H9 (cell line): ENCODE results near the gene TMEM120B. TPM values are rescaled to one million over a fixed set of nuclear protein-coding genes. Genes with fewer than 3 reads are reported as not detected.

Experiments used
- DNase-seq: peaks from one replicate; pipeline ENCODE4 v3.0.0-alpha.2; 2017
- H2AFZ ChIP-seq: one replicate; pipeline ENCODE4 v1.6.1; 2013; ENCODE audit warnings: mild to moderate bottlenecking, low read length, control low read depth, moderate library complexity
- H2AK5ac ChIP-seq: 2 replicates; pipeline ENCODE4 v1.6.1; 2013; ENCODE audit warnings: low read length, control low read depth, mixed read lengths; ENCODE audit not compliant: insufficient read length
- H2BK120ac ChIP-seq: one replicate; pipeline ENCODE4 v1.6.1; 2013; ENCODE audit warnings: low read depth, mild to moderate bottlenecking, low read length, control low read depth, inconsistent platforms; ENCODE audit not compliant: poor library complexity, severe bottlenecking
- H2BK12ac ChIP-seq: 2 replicates; pipeline ENCODE4 v1.6.1; 2013; ENCODE audit warnings: low read length, control low read depth, mixed read lengths, low read depth; ENCODE audit not compliant: insufficient read length
- H2BK15ac ChIP-seq: 2 replicates; pipeline ENCODE4 v1.6.1; 2013; ENCODE audit warnings: low read depth, low read length, control low read depth
- H2BK20ac ChIP-seq: one replicate; pipeline ENCODE4 v1.6.1; 2013; ENCODE audit warnings: low read depth, mild to moderate bottlenecking, low read length, control low read depth, inconsistent platforms; ENCODE audit not compliant: poor library complexity, severe bottlenecking
- H2BK5ac ChIP-seq: 2 replicates; pipeline ENCODE4 v1.6.1; 2013; ENCODE audit warnings: low read length, control low read depth, mixed read lengths; ENCODE audit not compliant: insufficient read length
- H3K14ac ChIP-seq: 2 replicates; pipeline ENCODE4 v1.6.1; 2013; ENCODE audit warnings: low read length, control low read depth; ENCODE audit not compliant: insufficient read depth
- H3K18ac ChIP-seq: 2 replicates; pipeline ENCODE4 v1.6.1; 2013; ENCODE audit warnings: low read depth, mild to moderate bottlenecking, mixed read lengths, low read length, control low read depth; ENCODE audit not compliant: insufficient read length
- H3K23ac ChIP-seq: 2 replicates; pipeline ENCODE4 v1.6.1; 2013; ENCODE audit warnings: low read length, control low read depth, mixed read lengths, low read depth; ENCODE audit not compliant: insufficient read length
- H3K23me2 ChIP-seq: 2 replicates; pipeline ENCODE4 v1.6.1; 2013; ENCODE audit warnings: low read depth, mild to moderate bottlenecking, mixed read lengths, low read length, control low read depth; ENCODE audit not compliant: insufficient read length, poor library complexity, severe bottlenecking
- H3K27ac ChIP-seq: 2 replicates; pipeline ENCODE4 v1.5.1; 2013; ENCODE audit warnings: low read length, control low read depth, mixed read lengths, low read depth; ENCODE audit not compliant: insufficient read length
- H3K27me3 ChIP-seq: 2 replicates; pipeline ENCODE4 v1.6.1; 2013; ENCODE audit warnings: low read length, control low read depth, inconsistent platforms; ENCODE audit not compliant: insufficient read depth
- H3K4ac ChIP-seq: 2 replicates; pipeline ENCODE4 v1.6.1; 2013; ENCODE audit warnings: low read depth, mild to moderate bottlenecking, control low read depth, inconsistent platforms, low read length, moderate library complexity
- H3K4me1 ChIP-seq: 2 replicates; pipeline ENCODE4 v1.6.1; 2013; ENCODE audit warnings: low read length, control low read depth, inconsistent platforms; ENCODE audit not compliant: insufficient read depth
- H3K4me2 ChIP-seq: 2 replicates; pipeline ENCODE4 v1.6.1; 2013; ENCODE audit warnings: low read length, control low read depth, mixed read lengths; ENCODE audit not compliant: insufficient read length, insufficient read depth
- H3K56ac ChIP-seq: 2 replicates; pipeline ENCODE4 v1.6.1; 2013; ENCODE audit warnings: low read depth, mild to moderate bottlenecking, mixed read lengths, low read length, control low read depth; ENCODE audit not compliant: insufficient read length
- H3K79me1 ChIP-seq: 2 replicates; pipeline ENCODE4 v1.6.1; 2013; ENCODE audit warnings: low read depth, mild to moderate bottlenecking, moderate library complexity, low read length, control low read depth, inconsistent platforms; ENCODE audit not compliant: insufficient read depth, poor library complexity, severe bottlenecking
- H3K79me2 ChIP-seq: 2 replicates; pipeline ENCODE4 v1.6.1; 2013; ENCODE audit warnings: low read length, control low read depth, inconsistent platforms; ENCODE audit not compliant: insufficient read depth
- H3K9ac ChIP-seq: 2 replicates; pipeline ENCODE4 v1.6.1; 2013; ENCODE audit warnings: low read length, control low read depth, mixed read lengths; ENCODE audit not compliant: insufficient read length; ENCODE audit errors: extremely low read depth
- H3K9me3 ChIP-seq: one replicate; pipeline ENCODE4 v1.6.1; 2013; ENCODE audit warnings: low read depth, low read length, inconsistent platforms; ENCODE audit not compliant: control insufficient read depth
- H3T11ph ChIP-seq: one replicate; pipeline ENCODE4 v1.6.1; 2013; ENCODE audit warnings: mild to moderate bottlenecking, low read length, control low read depth, inconsistent platforms
- H4K20me1 ChIP-seq: one replicate; pipeline ENCODE4 v1.6.1; 2013; ENCODE audit not compliant: control insufficient read depth, insufficient read length, insufficient read depth
- H4K5ac ChIP-seq: 2 replicates; pipeline ENCODE4 v1.6.1; 2013; ENCODE audit warnings: low read depth, mild to moderate bottlenecking, mixed read lengths, low read length, control low read depth; ENCODE audit not compliant: insufficient read length
- H4K8ac ChIP-seq: replicated peaks from 2 replicates; pipeline ENCODE4 v1.6.1; 2013; ENCODE audit warnings: low read length, control low read depth, mixed read lengths, low read depth; ENCODE audit not compliant: insufficient read length
- H4K91ac ChIP-seq: 2 replicates; pipeline ENCODE4 v1.6.1; 2013; ENCODE audit warnings: low read depth, mild to moderate bottlenecking, moderate library complexity, mixed read lengths, low read length, control low read depth; ENCODE audit not compliant: insufficient read length
- H3K27ac Mint-ChIP-seq, 3 experiments: 2 replicates in 2 of 3; 3 replicates in 1 of 3; pipeline ENCODE4 v1.8.0; 2020 to 2021; ENCODE audit warnings: mixed read lengths in 3 of 3, mild to moderate bottlenecking in 1 of 3, moderate library complexity in 1 of 3
- H3K27me3 Mint-ChIP-seq: 2 replicates; pipeline ENCODE4 v1.8.0; 2021; ENCODE audit warnings: low read depth, mild to moderate bottlenecking, moderate library complexity, mixed read lengths
- H3K36me3 Mint-ChIP-seq, 3 experiments: 2 replicates in 2 of 3; 3 replicates in 1 of 3; pipeline ENCODE4 v1.8.0; 2020 to 2021; ENCODE audit warnings: low read depth in 3 of 3, mixed read lengths in 3 of 3; ENCODE audit not compliant: insufficient read depth in 1 of 3
- H3K4me1 Mint-ChIP-seq, 2 experiments: 2 replicates each; pipeline ENCODE4 v1.8.0; 2020; ENCODE audit warnings: mixed read lengths in 2 of 2
- H3K4me3 Mint-ChIP-seq, 2 experiments: 2 replicates in 1 of 2; 3 replicates in 1 of 2; pipeline ENCODE4 v1.8.0; 2020 to 2021; ENCODE audit warnings: mild to moderate bottlenecking in 2 of 2, mixed read lengths in 2 of 2, moderate library complexity in 1 of 2
- H3K9me3 Mint-ChIP-seq, 2 experiments: 2 replicates in 1 of 2; 3 replicates in 1 of 2; pipeline ENCODE4 v1.8.0; 2020; ENCODE audit warnings: mild to moderate bottlenecking in 2 of 2, mixed read lengths in 2 of 2, moderate library complexity in 1 of 2
- WGBS: extraction: QIAGEN DNeasy Blood & Tissue Kit; methylation state at CpG from one replicate; pipeline ENCODE4 v1.1.7; 2013; ENCODE audit warnings: missing lambda C conversion rate, low lambda C conversion rate, mixed read lengths; ENCODE audit not compliant: insufficient read length; ENCODE audit errors: extremely low coverage; 5-methylcytosine and 5-hydroxymethylcytosine counted together
- total RNA-seq: library from RNA; stranded (reverse); gene quantifications from 2 replicates; pipeline ENCODE4 v1.2.1, GENCODE V29; 2021
- TF ChIP-seq, protein P1 (sequence below): fragments of 200-600 bp; sonication (generic); conservative IDR thresholded peaks from 3 replicates; pipeline ENCODE4 v1.8.0; 2021; ENCODE audit warnings: antibody characterized with exemption, mild to moderate bottlenecking

TMEM120B gene
- total RNA-seq, 1 experiment from 2014 or later: 25.8 TPM

DNA sequence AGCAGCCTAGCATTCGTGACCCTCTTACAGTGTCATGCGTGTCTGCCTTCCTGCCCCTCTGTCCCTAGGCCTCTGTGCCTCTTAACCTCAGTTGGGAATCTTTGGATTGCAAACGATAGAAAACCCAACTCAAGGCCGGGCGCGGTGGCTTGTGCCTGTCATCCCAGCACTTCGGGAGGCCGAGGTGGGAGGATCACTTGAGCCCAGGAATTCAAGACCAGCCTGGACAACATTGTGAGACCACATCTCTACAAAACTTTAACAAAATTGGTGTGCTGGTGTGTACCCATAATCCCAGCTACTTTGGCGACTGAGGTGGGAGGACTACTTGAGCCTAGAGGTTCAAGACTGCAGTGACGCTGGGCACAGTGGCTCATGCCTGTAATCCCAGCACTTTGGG is 36.7 kb downstream of the TMEM120B start:
- Histone ChIP-seq H2BK120ac (no peak overlapping the region), H3K56ac (no peak overlapping the region), H3K18ac (no peak overlapping the region), H2AK5ac (no peak overlapping the region), H2BK12ac (no peak overlapping the region), H3K23ac (no peak overlapping the region), H3K4me1 (no peaks in the 10 kb centered on the region), H4K91ac (peak overlapping the region; percentile 0), H3K23me2 (no peaks in the 10 kb centered on the region), H4K5ac (no peak overlapping the region), H4K8ac (no peak overlapping the region), H3K14ac (no peak overlapping the region), H3K79me1 (no peaks in the 10 kb centered on the region), H2AFZ (no peak overlapping the region), H3T11ph (no peak overlapping the region), H3K27me3 (no peaks in the 10 kb centered on the region), H2BK15ac (no peak overlapping the region), H3K4me2 (no peak overlapping the region), H3K9ac (no peak overlapping the region), H3K9me3 (no peaks in the 10 kb centered on the region), H3K79me2 (no peaks in the 10 kb centered on the region), H3K27ac (no peak overlapping the region), H2BK5ac (no peak overlapping the region), H4K20me1 (no peaks in the 10 kb centered on the region), H3K4ac (no peak overlapping the region), H2BK20ac (no peak overlapping the region)
- WGBS: no CpG with 5 or more reads among the region's 10 CpGs
- peak overlapping the region in 2 of 3 experiments; percentile 86 to 91; a peak in 4 of 7 replicates for H3K27ac Mint-ChIP-seq
- no peak overlapping the region for H3K4me3 Mint-ChIP-seq
- no peaks in the 10 kb centered on the region for H3K9me3 Mint-ChIP-seq
- DNase-seq: no peak
- H3K4me1 Mint-ChIP-seq: peaks cover 0 to 7% of the 10 kb centered on the region in 2 experiments; a peak in 3 of 4 replicates
- TF ChIP-seq, protein P1, sequence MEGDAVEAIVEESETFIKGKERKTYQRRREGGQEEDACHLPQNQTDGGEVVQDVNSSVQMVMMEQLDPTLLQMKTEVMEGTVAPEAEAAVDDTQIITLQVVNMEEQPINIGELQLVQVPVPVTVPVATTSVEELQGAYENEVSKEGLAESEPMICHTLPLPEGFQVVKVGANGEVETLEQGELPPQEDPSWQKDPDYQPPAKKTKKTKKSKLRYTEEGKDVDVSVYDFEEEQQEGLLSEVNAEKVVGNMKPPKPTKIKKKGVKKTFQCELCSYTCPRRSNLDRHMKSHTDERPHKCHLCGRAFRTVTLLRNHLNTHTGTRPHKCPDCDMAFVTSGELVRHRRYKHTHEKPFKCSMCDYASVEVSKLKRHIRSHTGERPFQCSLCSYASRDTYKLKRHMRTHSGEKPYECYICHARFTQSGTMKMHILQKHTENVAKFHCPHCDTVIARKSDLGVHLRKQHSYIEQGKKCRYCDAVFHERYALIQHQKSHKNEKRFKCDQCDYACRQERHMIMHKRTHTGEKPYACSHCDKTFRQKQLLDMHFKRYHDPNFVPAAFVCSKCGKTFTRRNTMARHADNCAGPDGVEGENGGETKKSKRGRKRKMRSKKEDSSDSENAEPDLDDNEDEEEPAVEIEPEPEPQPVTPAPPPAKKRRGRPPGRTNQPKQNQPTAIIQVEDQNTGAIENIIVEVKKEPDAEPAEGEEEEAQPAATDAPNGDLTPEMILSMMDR: no peak
- H3K27me3 Mint-ChIP-seq: no peaks in the 10 kb centered on the region
- peaks cover 12 to 41% (median 15%) of the 10 kb centered on the region in 3 experiments for H3K36me3 Mint-ChIP-seq
